A549 (cell line): ENCODE measurements around the gene MFF. TPM values are rescaled to one million over a fixed set of nuclear protein-coding genes. Genes with fewer than 3 reads are reported as not detected.

Source experiments
- ATAC-seq, 2 experiments: fragments of 200-7000 bp in 1 of 2; fragments of >200 bp in 1 of 2; cut with Nextera tagmentation in 1 of 2; cut with Tn5 transposase in 1 of 2; 3 replicates each; pipeline versions ENCODE4 v1.8.0 to v1.9.1; 2018 to 2020; ENCODE audit warnings: mild to moderate bottlenecking in 1 of 2, moderate library complexity in 1 of 2
- CTCF ChIA-PET: fragments of 300-600 bp; sonication (Branson Sonifier 250); formaldehyde crosslinking; extraction: SDS; loops from one replicate; lab custom pipeline; 2021; ENCODE audit warnings: antibody characterized with exemption, inconsistent platforms; lab: Yijun Ruan, JAX
- POLR2A ChIA-PET: fragments of 350-600 bp; formaldehyde crosslinking; extraction: SDS; loops from one replicate; lab custom pipeline; 2021; ENCODE audit warnings: antibody characterized with exemption, inconsistent platforms; lab: Yijun Ruan, JAX
- DNase-seq, 2 experiments: peaks; one replicate each; pipeline versions ENCODE4 v3.0.0 to v3.0.0-alpha.2; 2011 to 2016; ENCODE audit warnings: low read depth in 1 of 2, low spot score in 1 of 2
- FAIRE-seq: peaks from 2 replicates; lab custom pipeline; 2011; peaks lifted over from hg19 to GRCh38; lab: Jason Lieb, UNC
- H3K27ac ChIP-seq, 2 experiments: fragments of >200 bp; sonication (Bioruptor Twin); formaldehyde crosslinking; 3 replicates each; pipeline ENCODE4 v1.5.1; 2016 to 2017
- H3K4me1 ChIP-seq: fragments of >200 bp; sonication (Bioruptor Twin); formaldehyde crosslinking; 3 replicates; pipeline ENCODE4 v1.6.1; 2016
- H3K4me2 ChIP-seq: fragments of >200 bp; sonication (Bioruptor Twin); formaldehyde crosslinking; 3 replicates; pipeline ENCODE4 v1.6.1; 2016
- H3K4me3 ChIP-seq: fragments of >200 bp; sonication (Bioruptor Twin); formaldehyde crosslinking; 3 replicates; pipeline ENCODE4 v1.5.1; 2016
- H3K9me3 ChIP-seq: fragments of >200 bp; sonication (Bioruptor Twin); formaldehyde crosslinking; 3 replicates; pipeline ENCODE4 v1.6.1; 2016
- CBX2 ChIP-seq: fragments of 200-600 bp; sonication (generic); IDR thresholded peaks from 2 replicates; pipeline ENCODE4 v1.6.1; 2016; ENCODE audit warnings: low read depth, mild to moderate bottlenecking, borderline replicate concordance
- CBX8 ChIP-seq: fragments of 200-600 bp; sonication (generic); IDR thresholded peaks from 2 replicates; pipeline ENCODE4 v1.6.1; 2016
- CEBPB ChIP-seq, 2 experiments: fragments of >200 bp in 1 of 2; sonication (Bioruptor Twin) in 1 of 2; formaldehyde crosslinking in 1 of 2; IDR thresholded peaks; 2 replicates each; pipeline ENCODE4 v1.6.1; 2012 to 2016
- CHD2 ChIP-seq: fragments of 150-350 bp; IDR thresholded peaks from 2 replicates; pipeline ENCODE4 v1.6.1; 2014; ENCODE audit warnings: low read length; ENCODE audit not compliant: partially characterized antibody
- CTCF ChIP-seq: fragments of >200 bp; sonication (Bioruptor Twin); formaldehyde crosslinking; IDR thresholded peaks from 3 replicates; pipeline ENCODE4 v1.5.1; 2016
- HDAC2 ChIP-seq: fragments of 200-600 bp; sonication (generic); IDR thresholded peaks from 2 replicates; pipeline ENCODE4 v1.6.1; 2016
- HES2 ChIP-seq: fragments of >200 bp; sonication (Bioruptor Twin); formaldehyde crosslinking; IDR thresholded peaks from 2 replicates; pipeline ENCODE4 v1.6.1; 2016
- JUN ChIP-seq, 2 experiments: fragments of >200 bp; sonication (Bioruptor Twin); formaldehyde crosslinking; IDR thresholded peaks; 2 replicates in 1 of 2; 3 replicates in 1 of 2; pipeline ENCODE4 v1.6.1; 2016 to 2017
- JUNB ChIP-seq: fragments of >200 bp; sonication (Bioruptor Twin); formaldehyde crosslinking; IDR thresholded peaks from 2 replicates; pipeline ENCODE4 v1.6.1; 2016
- KDM5A ChIP-seq: fragments of 200-600 bp; sonication (generic); IDR thresholded peaks from 2 replicates; pipeline ENCODE4 v1.6.1; 2016; ENCODE audit warnings: antibody characterized with exemption, mild to moderate bottlenecking
- MAX ChIP-seq: IDR thresholded peaks from 2 replicates; pipeline ENCODE4 v1.6.1; 2012
- MAZ ChIP-seq: fragments of 150-350 bp; IDR thresholded peaks from 2 replicates; pipeline ENCODE4 v1.6.1; 2014; ENCODE audit warnings: antibody characterized with exemption, low read depth, low read length, borderline replicate concordance
- MYC ChIP-seq: IDR thresholded peaks from 2 replicates; pipeline ENCODE4 v1.6.1; 2012; ENCODE audit warnings: mild to moderate bottlenecking, inconsistent platforms, low read length, improper control_type of control experiment, borderline replicate concordance
- NFE2L2 ChIP-seq: fragments of 150-350 bp; conservative IDR thresholded peaks from 2 replicates; pipeline ENCODE4 v1.6.1; 2014; ENCODE audit warnings: low read length
- PBX3 ChIP-seq: IDR thresholded peaks from 2 replicates; pipeline ENCODE4 v1.6.1; 2012
- PHF8 ChIP-seq: fragments of 200-600 bp; sonication (generic); IDR thresholded peaks from 2 replicates; pipeline ENCODE4 v1.6.1; 2016; ENCODE audit warnings: low read depth, mild to moderate bottlenecking, antibody characterized with exemption, moderate library complexity, borderline replicate concordance
- POLR2A ChIP-seq: IDR thresholded peaks from 2 replicates; pipeline ENCODE4 v1.6.1; 2012; ENCODE audit warnings: mild to moderate bottlenecking, low read length
- RAD21 ChIP-seq, 2 experiments: fragments of >200 bp in 1 of 2; sonication (Bioruptor Twin) in 1 of 2; formaldehyde crosslinking in 1 of 2; IDR thresholded peaks in 1 of 2; conservative IDR thresholded peaks in 1 of 2; 2 replicates in 1 of 2; 3 replicates in 1 of 2; pipeline ENCODE4 v1.6.1; 2012 to 2018; ENCODE audit warnings: inconsistent platforms in 1 of 2
- RCOR1 ChIP-seq: fragments of 150-350 bp; IDR thresholded peaks from 2 replicates; pipeline ENCODE4 v1.6.1; 2014; ENCODE audit warnings: antibody characterized with exemption, low read length, low read depth
- SMC3 ChIP-seq: fragments of >200 bp; sonication (Bioruptor Twin); formaldehyde crosslinking; IDR thresholded peaks from 3 replicates; pipeline ENCODE4 v1.6.1; 2018; ENCODE audit warnings: inconsistent platforms
- TFCP2L1 ChIP-seq: fragments of 250-450 bp; sonication (Bioruptor Pico); IDR thresholded peaks from 2 replicates; pipeline ENCODE4 v1.5.0; 2021; ENCODE audit warnings: mild to moderate bottlenecking
- TP53 ChIP-seq: fragments of 250-450 bp; sonication (Bioruptor Pico); IDR thresholded peaks from 2 replicates; pipeline ENCODE4 v1.5.0; 2021; ENCODE audit warnings: mild to moderate bottlenecking, moderate library complexity
- ZC3H11A ChIP-seq: fragments of 450-650 bp; IDR thresholded peaks from 2 replicates; pipeline ENCODE4 v1.6.1; 2014; ENCODE audit warnings: antibody characterized with exemption, mild to moderate bottlenecking
- ZFP36 ChIP-seq: fragments of 450-650 bp; IDR thresholded peaks from 2 replicates; pipeline ENCODE4 v1.6.1; 2014; ENCODE audit warnings: borderline replicate concordance; ENCODE audit not compliant: partially characterized antibody
- WGBS: methylation state at CpG from one replicate; pipeline ENCODE4 v1.1.6; 2017; ENCODE audit errors: missing lambda C conversion rate; 5-methylcytosine and 5-hydroxymethylcytosine counted together
- polyA plus RNA-seq, 4 experiments: library from polyadenylated mRNA; depleted of rRNA in 3 of 4; stranded (reverse); fragments of >200 nt; fragmentation: RNase III in 1 of 4; extraction: RNeasy Plus Mini Kit Qiagen cat#74134 plus additional on column Dnase treatment in 1 of 4; gene quantifications; 2 replicates in 3 of 4; 3 replicates in 1 of 4; pipeline ENCODE4 v1.2.3, GENCODE V29; 2011 to 2017

Gene MFF
- polyA plus RNA-seq, 2 of the 4 experiments (the other 2 are of a cell fraction): 135 to 252 TPM

GRCh38 chr2:227325839-227326195 is 766 bp downstream of the MFF start:
- Histone ChIP-seq H3K27ac (peak overlapping the region; percentile 94 to 97), H3K4me1 (peaks cover 40% of the 10 kb centered on the region), H3K9me3 (peaks cover 3% of the 10 kb centered on the region; the same call in 1 of the 3 replicates), H3K4me2 (peak overlapping the region; percentile 93), H3K4me3 (peak overlapping the region; percentile 86)
- DNase-seq (peak; percentile 22 to 37), ATAC-seq (peak; percentile 46 to 57), FAIRE-seq (no peak)
- ChIA-PET CTCF (interaction anchor here (0.9 to 1.5 kb wide), 4 partner anchors 11 to 100 kb away, joined by 3 to 5 read pairs (median 4); no protein-coding TSS in a partner anchor), POLR2A (no interaction called here)
- TF ChIP-seq CBX8: no peak
- TF ChIP-seq MAZ: no peak
- TF ChIP-seq PHF8: no peak
- TF ChIP-seq CTCF: no peak; the same call in 2 of the 3 replicates
- 0 out of 2 replicates have a peak, but pooled peaks have one; percentile 0 for TF ChIP-seq KDM5A
- TF ChIP-seq HES2: no peak
- 0 out of 2 replicates have a peak, but pooled peaks have one; percentile 12 for TF ChIP-seq POLR2A
- TF ChIP-seq MAX: no peak
- TF ChIP-seq CBX2: no peak
- no peak for TF ChIP-seq JUNB
- no peak for TF ChIP-seq CHD2
- TF ChIP-seq ZFP36: no peak
- no peak for TF ChIP-seq ZC3H11A
- WGBS: 5% methylated on average over 11 of the region's 13 CpGs

- CTCF ChIA-PET: no interaction called here
- POLR2A ChIA-PET: no interaction called here
- Histone ChIP-seq H3K4me1 (peaks cover 40% of the 10 kb centered on the region), H3K4me3 (peak overlapping the region; percentile 86), H3K9me3 (peaks cover 3% of the 10 kb centered on the region; the same call in 1 of the 3 replicates), H3K4me2 (peak overlapping the region; percentile 93), H3K27ac (peak overlapping the region; percentile 94 to 97)
- DNase-seq: no peak
- no peak for TF ChIP-seq MAZ
- TF ChIP-seq RAD21 (conservative IDR thresholded peaks at IDR 0.05 in 1 of 2, IDR thresholded peaks at IDR 0.05 in 1 of 2): no peak
- no peak for TF ChIP-seq MYC
- TF ChIP-seq TP53: no peak
- TF ChIP-seq CEBPB (IDR thresholded peaks at IDR 0.05): no peak
- TF ChIP-seq TFCP2L1 (CRISPR knock-in tag): no peak
- TF ChIP-seq SMC3: no peak
- no peak for TF ChIP-seq POLR2A
- TF ChIP-seq CBX2: no peak
- TF ChIP-seq HDAC2: no peak
- no peak for TF ChIP-seq ZFP36
- no peak for TF ChIP-seq NFE2L2
- TF ChIP-seq MAX: no peak
- WGBS: 21% methylated on average over 6 of the region's 6 CpGs
- FAIRE-seq: no peak
- no peak for ATAC-seq
These were observed 1.7 kb downstream of the MFF start for GRCh38 chr2:227326783-227327182.

- H3K4me3 ChIP-seq: no peak overlapping the region
- no peaks in the 10 kb centered on the region for H3K9me3 ChIP-seq
- no peak overlapping the region for H3K27ac ChIP-seq
- H3K4me1 ChIP-seq: peaks cover 22% of the 10 kb centered on the region
- ATAC-seq: no peak
- POLR2A ChIA-PET: interaction anchor here (1.0 to 1.1 kb wide), 2 partner anchors 32 to 58 kb away, joined by 3 to 4 read pairs; no protein-coding TSS in a partner anchor
- TF ChIP-seq JUN (IDR thresholded peaks at IDR 0.05) (no peak), RCOR1 (no peak), PBX3 (no peak)
- no peak for FAIRE-seq
- no peak for DNase-seq
- H3K4me2 ChIP-seq: no peak overlapping the region
- CTCF ChIA-PET: interaction anchor here (2.2 kb wide), 1 partner anchor 205 kb away, joined by 6 read pairs; no protein-coding TSS in a partner anchor
- WGBS: 94% methylated on average over 1 of the region's 1 CpG
These were observed 10.7 kb downstream of the MFF start for GRCh38 chr2:227335713-227336112.
